C4-2B (cell line): Measurements from ENCODE around the gene TEKT5.

ENCODE experiments used
- CTCF ChIP-seq: fragments of 450-650 bp; conservative IDR thresholded peaks from 2 replicates; pipeline ENCODE4 v1.5.1; 2017; ENCODE audit warnings: mild to moderate bottlenecking
- ZFX ChIP-seq: fragments of 450-650 bp; IDR thresholded peaks from 2 replicates; pipeline ENCODE4 v1.6.1; 2017

DNA sequence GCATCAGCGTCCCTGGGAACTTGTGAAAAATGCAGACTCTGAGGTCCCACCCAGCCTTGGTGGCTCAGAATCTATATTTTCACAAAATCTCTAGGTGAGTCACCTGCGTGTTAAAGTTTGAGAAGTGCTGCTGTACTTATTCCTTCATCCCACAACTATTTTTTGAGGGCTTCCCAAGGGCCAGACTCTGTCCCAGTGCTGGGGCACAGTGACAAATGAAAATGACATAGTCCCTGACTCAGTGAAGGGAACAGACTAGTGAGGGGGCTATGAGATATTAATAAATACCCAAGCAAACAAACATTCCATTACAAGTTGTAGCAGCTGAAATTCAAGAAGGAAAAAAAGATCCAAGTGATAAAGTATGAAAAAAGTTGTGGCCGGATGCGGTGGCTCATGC, 104.4 kb downstream of the TEKT5 start:
- no peak for TF ChIP-seq CTCF
- no peak for TF ChIP-seq ZFX
